ENCODE data around the gene HOXC6. TPM values are rescaled to one million over a fixed set of nuclear protein-coding genes. Genes with fewer than 3 reads are reported as not detected.

HOXC6 gene
- total RNA-seq, 3 donors from 2014 or later = 3.3 to 4.1 (median 4.0) TPM

GRCh38 chr12:54005853-54006558 lies 22.2 kb upstream of the HOXC6 start:
- Histone ChIP-seq H3K36me3 (no peaks in the 10 kb centered on the region), H3K9me3 (no peaks in the 10 kb centered on the region), H3K4me3 (peak overlapping the region; percentile 35 to 71 (median 57)), H3K27me3 (peaks cover 0 to 3% of the 10 kb centered on the region in 2 donors), H3K27ac (peak overlapping the region; percentile 48 to 81), H3K4me1 (peaks cover 0 to 7% of the 10 kb centered on the region in 2 donors)
- intact Hi-C loops (cut with DNase I; ENCODE audit: low total_unique reads) = loop anchor here (10.0 kb wide), 2 partner anchors 199 to 1959 kb away; partner anchors contain the start of genes CDK2 and PMEL
- peak in 1 of 3 donors; percentile 51 for TF ChIP-seq POLR2AphosphoS5 (IDR thresholded peaks at IDR 0.05)
- no peak for TF ChIP-seq POLR2A (IDR thresholded peaks at IDR 0.05)
- TF ChIP-seq CTCF (IDR thresholded peaks at IDR 0.05) = peak; percentile 90 to 98 (median 97)
- peak; percentile 77 to 91 for DNase-seq (ENCODE audit: low spot score in 2 of 2)

- peak overlapping the region in 1 of 2 donors; percentile 81 for H3K27ac ChIP-seq
- H3K36me3 ChIP-seq = no peaks in the 10 kb centered on the region
- DNase-seq (ENCODE audit: low spot score in 2 of 2) = no peak
- H3K4me3 ChIP-seq = peak overlapping the region; percentile 35 to 71 (median 57)
- no peaks in the 10 kb centered on the region for H3K9me3 ChIP-seq
- H3K4me1 ChIP-seq = peaks cover 0 to 7% of the 10 kb centered on the region in 2 donors
- no peak for TF ChIP-seq POLR2AphosphoS5 (IDR thresholded peaks at IDR 0.05)
- TF ChIP-seq POLR2A (IDR thresholded peaks at IDR 0.05) = no peak
- no peak for TF ChIP-seq CTCF (IDR thresholded peaks at IDR 0.05)
- H3K27me3 ChIP-seq = peaks cover 0 to 3% of the 10 kb centered on the region in 2 donors
- intact Hi-C loops (cut with DNase I; ENCODE audit: low total_unique reads) = loop anchor here (10.0 kb wide), 2 partner anchors 198 to 1958 kb away; partner anchors contain the start of genes CDK2 and PMEL
Observed at GRCh38 chr12:54006559-54007220, 21.6 kb upstream of the HOXC6 start.

GRCh38 chr12:54007538-54008259 lies 20.5 kb upstream of the HOXC6 start:
- DNase-seq (ENCODE audit: low spot score in 2 of 2) = no peak
- Histone ChIP-seq H3K9me3 (no peaks in the 10 kb centered on the region), H3K4me3 (no peak overlapping the region), H3K27ac (peak overlapping the region in 1 of 2 donors; percentile 36), H3K36me3 (no peaks in the 10 kb centered on the region), H3K27me3 (peaks cover 0 to 3% of the 10 kb centered on the region in 2 donors), H3K4me1 (peaks cover 0 to 7% of the 10 kb centered on the region in 2 donors)
- intact Hi-C loops (cut with DNase I; ENCODE audit: low total_unique reads) = loop anchor here (10.0 kb wide), 2 partner anchors 197 to 1957 kb away; partner anchors contain the start of genes CDK2 and PMEL
- TF ChIP-seq CTCF (IDR thresholded peaks at IDR 0.05) = no peak
- TF ChIP-seq POLR2A (IDR thresholded peaks at IDR 0.05) = no peak

- Histone ChIP-seq H3K4me1 (peaks cover 0 to 7% of the 10 kb centered on the region in 2 donors), H3K4me3 (peak overlapping the region; percentile 29 to 71 (median 55)), H3K9me3 (no peaks in the 10 kb centered on the region), H3K27ac (peak overlapping the region; percentile 36 to 85), H3K36me3 (no peaks in the 10 kb centered on the region), H3K27me3 (peaks cover 0 to 3% of the 10 kb centered on the region in 2 donors)
- TF ChIP-seq CTCF (IDR thresholded peaks at IDR 0.05) = no peak
- no peak for TF ChIP-seq POLR2A (IDR thresholded peaks at IDR 0.05)
- no peak for TF ChIP-seq POLR2AphosphoS5 (IDR thresholded peaks at IDR 0.05)
- intact Hi-C loops (cut with DNase I; ENCODE audit: low total_unique reads) = loop anchor here (10.0 kb wide), 2 partner anchors 197 to 1957 kb away; partner anchors contain the start of genes CDK2 and PMEL
- DNase-seq (ENCODE audit: low spot score in 2 of 2) = no peak
Observed at GRCh38 chr12:54008260-54008552, 20.0 kb upstream of the HOXC6 start.
